ENCODE measurements around the gene ATP1A1. TPM values are rescaled to one million over a fixed set of nuclear protein-coding genes. Genes with fewer than 3 reads are reported as not detected.
A peak's percentile ranks its signal among the peaks of the same experiment; 100 is the strongest.

The ATP1A1 gene
- polyA plus RNA-seq, 4 donors: 899 to 1,036 (median 990) TPM

- DNase-seq (ENCODE audit: low read depth in 4 of 4, low spot score in 3 of 4): no peak
Measured at GRCh38 chr1:116408803-116409720, 36.0 kb downstream of the ATP1A1 start.

- DNase-seq (ENCODE audit: low read depth in 4 of 4, low spot score in 3 of 4): no peak
Measured at GRCh38 chr1:116409751-116410191, 36.7 kb downstream of the ATP1A1 start.

- DNase-seq (ENCODE audit: low read depth in 4 of 4, low spot score in 3 of 4): peak in 3 of 4 donors; percentile 30 to 48 (median 41)
Measured at GRCh38 chr1:116411784-116412479, 38.9 kb downstream of the ATP1A1 start.

GRCh38 chr1:116412480-116412798 is 39.4 kb downstream of the ATP1A1 start:
- no peak for DNase-seq (ENCODE audit: low read depth in 4 of 4, low spot score in 3 of 4)

- DNase-seq (ENCODE audit: low read depth in 4 of 4, low spot score in 3 of 4): no peak
Measured at GRCh38 chr1:116412898-116413297, 39.9 kb downstream of the ATP1A1 start.

- no peak for DNase-seq (ENCODE audit: low read depth in 4 of 4, low spot score in 3 of 4)
Measured at GRCh38 chr1:116413414-116413813, 40.4 kb downstream of the ATP1A1 start.

GRCh38 chr1:116414364-116414763 is 41.3 kb downstream of the ATP1A1 start:
- no peak for DNase-seq (ENCODE audit: low read depth in 4 of 4, low spot score in 3 of 4)

- DNase-seq (ENCODE audit: low read depth in 4 of 4, low spot score in 3 of 4): no peak
Measured at GRCh38 chr1:116415200-116415698, 42.2 kb downstream of the ATP1A1 start.

GRCh38 chr1:116415699-116416533 is 42.9 kb downstream of the ATP1A1 start:
- no peak for DNase-seq (ENCODE audit: low read depth in 4 of 4, low spot score in 3 of 4)

- no peak for DNase-seq (ENCODE audit: low read depth in 4 of 4, low spot score in 3 of 4)
Measured at GRCh38 chr1:116416854-116417513, 43.9 kb downstream of the ATP1A1 start.

- DNase-seq (ENCODE audit: low read depth in 4 of 4, low spot score in 3 of 4): no peak
Measured at GRCh38 chr1:116417678-116418077, 44.6 kb downstream of the ATP1A1 start.

- DNase-seq (ENCODE audit: low read depth in 4 of 4, low spot score in 3 of 4): peak; percentile 63 to 77 (median 69)
Measured at GRCh38 chr1:116418091-116418830, 45.2 kb downstream of the ATP1A1 start.

- no peak for DNase-seq (ENCODE audit: low read depth in 4 of 4, low spot score in 3 of 4)
Measured at GRCh38 chr1:116420417-116421200, 47.6 kb downstream of the ATP1A1 start.

- no peak for DNase-seq (ENCODE audit: low read depth in 4 of 4, low spot score in 3 of 4)
Measured at GRCh38 chr1:116424438-116424837, 51.4 kb downstream of the ATP1A1 start.

GRCh38 chr1:116424863-116425262 is 51.8 kb downstream of the ATP1A1 start:
- DNase-seq (ENCODE audit: low read depth in 4 of 4, low spot score in 3 of 4): no peak

- no peak for DNase-seq (ENCODE audit: low read depth in 4 of 4, low spot score in 3 of 4)
Measured at GRCh38 chr1:116425987-116426386, 52.9 kb downstream of the ATP1A1 start.

- no peak for DNase-seq (ENCODE audit: low read depth in 4 of 4, low spot score in 3 of 4)
Measured at GRCh38 chr1:116426401-116426800, 53.4 kb downstream of the ATP1A1 start.

GRCh38 chr1:116428576-116428975 is 55.5 kb downstream of the ATP1A1 start:
- DNase-seq (ENCODE audit: low read depth in 4 of 4, low spot score in 3 of 4): no peak
